Endodermal cell (in vitro differentiated cells): ENCODE measurements around the gene EFNB2. TPM values are rescaled to one million over a fixed set of nuclear protein-coding genes. Genes with fewer than 3 reads are reported as not detected.
A peak's percentile ranks its signal among the peaks of the same experiment; 100 is the strongest.

Experiments used
- DNase-seq: peaks from one replicate; pipeline ENCODE4 v3.0.0-alpha.2; 2017
- H3K27ac ChIP-seq: 2 replicates; pipeline ENCODE4 v1.5.1; 2013; ENCODE audit warnings: mild to moderate bottlenecking, low read depth, low read length, moderate library complexity
- H3K27me3 ChIP-seq: 2 replicates; pipeline ENCODE4 v1.6.1; 2013; ENCODE audit warnings: mild to moderate bottlenecking, low read length, moderate library complexity; ENCODE audit not compliant: insufficient read depth, control insufficient read depth, poor library complexity, severe bottlenecking
- H3K36me3 ChIP-seq: 2 replicates; pipeline ENCODE4 v1.7.0; 2013; ENCODE audit warnings: mild to moderate bottlenecking, low read length, moderate library complexity; ENCODE audit not compliant: control insufficient read depth, insufficient read depth
- H3K4me1 ChIP-seq: one replicate; pipeline ENCODE4 v1.7.0; 2013; ENCODE audit warnings: low read length; ENCODE audit not compliant: control insufficient read depth, insufficient read depth
- H3K4me3 ChIP-seq: 2 replicates; pipeline ENCODE4 v1.5.1; 2013; ENCODE audit warnings: mild to moderate bottlenecking, low read length, moderate library complexity
- H3K9ac ChIP-seq: 2 replicates; pipeline ENCODE4 v1.6.1; 2013; ENCODE audit warnings: mild to moderate bottlenecking, low read length, moderate library complexity; ENCODE audit not compliant: poor library complexity, severe bottlenecking; ENCODE audit errors: extremely low read depth
- H3K9me3 ChIP-seq: 2 replicates; pipeline ENCODE4 v1.6.1; 2013; ENCODE audit warnings: mild to moderate bottlenecking, low read length, moderate library complexity; ENCODE audit not compliant: control insufficient read depth
- H3K27ac Mint-ChIP-seq: 2 replicates; pipeline ENCODE4 v1.8.0; 2020; ENCODE audit warnings: mixed read lengths
- H3K27me3 Mint-ChIP-seq: 2 replicates; pipeline ENCODE4 v1.8.0; 2021; ENCODE audit warnings: mild to moderate bottlenecking, mixed read lengths; ENCODE audit not compliant: insufficient read depth
- H3K36me3 Mint-ChIP-seq: 2 replicates; pipeline ENCODE4 v1.8.0; 2020; ENCODE audit warnings: low read depth, mixed read lengths
- H3K4me1 Mint-ChIP-seq: 2 replicates; pipeline ENCODE4 v1.8.0; 2020; ENCODE audit warnings: mixed read lengths
- H3K4me3 Mint-ChIP-seq: 2 replicates; pipeline ENCODE4 v1.8.0; 2020; ENCODE audit warnings: mild to moderate bottlenecking, moderate library complexity, mixed read lengths
- H3K9me3 Mint-ChIP-seq: 2 replicates; pipeline ENCODE4 v1.8.0; 2020; ENCODE audit warnings: mild to moderate bottlenecking, mixed read lengths
- WGBS, 2 experiments: methylation state at CpG; one replicate each; pipeline versions ENCODE4 v1.1.5 to v1.1.7; 2013; ENCODE audit warnings: missing lambda C conversion rate in 2 of 2, mixed read lengths in 1 of 2; ENCODE audit not compliant: insufficient coverage in 1 of 2, insufficient read length in 1 of 2; 5-methylcytosine and 5-hydroxymethylcytosine counted together
- long read RNA-seq, 4 experiments: library from polyadenylated mRNA in 2 of 4; library from RNA in 1 of 4; library from capped mRNA in 1 of 4; stranded (forward) in 3 of 4; unstranded in 1 of 4; transcript quantifications; one replicate each; pipeline ENCODE4 v2.0.0, GENCODE V29; 2020 to 2021; ENCODE audit warnings: inconsistent platforms in 1 of 4
- polyA plus RNA-seq, 2 experiments: library from polyadenylated mRNA; stranded (reverse); fragments of 50-300 nt; gene quantifications; one replicate each; pipeline ENCODE4 v1.2.3, GENCODE V29; 2013
- total RNA-seq, 2 donors: library from RNA; stranded (reverse); fragmentation: NEBNext Ultra II Directional in 1 of 2; extraction: Animal tissue kit (Norgen Biotek cat#: 25700) in 1 of 2; gene quantifications; 2 replicates in 1 of 2; 3 replicates in 1 of 2; pipeline ENCODE4 v1.2.1, GENCODE V29; 2021
- TF ChIP-seq, protein P1 (sequence below): fragments of 200-600 bp; sonication (generic); conservative IDR thresholded peaks from 2 replicates; pipeline ENCODE4 v1.5.0; 2021; ENCODE audit warnings: antibody characterized with exemption, mild to moderate bottlenecking

The EFNB2 gene, protein sequence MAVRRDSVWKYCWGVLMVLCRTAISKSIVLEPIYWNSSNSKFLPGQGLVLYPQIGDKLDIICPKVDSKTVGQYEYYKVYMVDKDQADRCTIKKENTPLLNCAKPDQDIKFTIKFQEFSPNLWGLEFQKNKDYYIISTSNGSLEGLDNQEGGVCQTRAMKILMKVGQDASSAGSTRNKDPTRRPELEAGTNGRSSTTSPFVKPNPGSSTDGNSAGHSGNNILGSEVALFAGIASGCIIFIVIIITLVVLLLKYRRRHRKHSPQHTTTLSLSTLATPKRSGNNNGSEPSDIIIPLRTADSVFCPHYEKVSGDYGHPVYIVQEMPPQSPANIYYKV
- 1 to 10 TPM in 1 of 2 donors, under 1 TPM in 1; 0.84 to 3.1 TPM for total RNA-seq
- 133 TPM for polyA plus RNA-seq (2013, experiment 1 of 2)
- polyA plus RNA-seq (2013, experiment 2 of 2) = 126 TPM
- long read RNA-seq, experiment 1, full-length matches to known transcripts = 1 of 2 reads
- long read RNA-seq, experiment 1, partial matches to known transcripts = 0 of 2 reads
- long read RNA-seq, experiment 1, other reads (novel, unspliced or antisense) = 1 of 2 reads
- long read RNA-seq, experiment 2, full-length matches to known transcripts = 1 of 1 reads
- long read RNA-seq, experiment 2, partial matches to known transcripts = 0 of 1 reads
- long read RNA-seq, experiment 2, other reads (novel, unspliced or antisense) = 0 of 1 reads
- long read RNA-seq, experiment 3, partial matches to known transcripts = 1 of 2 reads
- long read RNA-seq, experiment 3, other reads (novel, unspliced or antisense) = 1 of 2 reads
- long read RNA-seq, experiment 4 = 0 reads

DNA sequence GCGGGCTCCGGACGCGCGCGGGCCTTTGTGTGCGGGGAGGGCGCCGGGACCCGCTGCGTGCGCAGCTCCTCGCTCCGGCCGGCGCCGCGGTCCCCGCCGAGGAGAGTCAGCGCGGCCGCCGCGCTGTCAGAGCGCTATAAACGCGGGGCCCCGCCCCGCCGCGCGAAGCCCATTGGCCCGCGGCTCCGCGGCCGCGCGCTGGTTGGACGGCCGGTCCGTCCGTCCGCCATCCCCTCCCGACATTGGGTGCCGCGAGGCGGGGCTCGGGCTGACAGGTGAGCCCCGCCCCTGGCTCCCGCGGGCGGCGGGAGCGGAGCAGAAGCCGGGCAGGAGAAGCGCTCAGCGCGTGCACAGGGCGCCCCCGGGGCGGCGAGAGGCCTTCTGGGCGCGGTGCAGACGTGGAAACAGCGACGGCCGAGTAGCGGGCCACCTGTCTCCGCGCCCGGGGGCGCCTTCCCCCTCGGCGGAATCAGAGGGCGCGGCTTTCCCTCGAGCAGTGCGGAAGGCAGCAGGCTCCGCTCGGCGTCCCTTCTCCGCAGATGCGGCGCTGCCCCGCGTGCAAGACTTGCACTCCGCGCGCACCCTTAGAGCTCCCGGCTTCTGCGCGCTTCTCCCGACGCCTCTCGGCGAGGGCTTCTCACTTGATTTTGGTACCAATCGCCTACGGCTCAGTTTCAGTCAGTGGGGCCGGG lies at the start of gene EFNB2:
Gene EFNB2 (minus strand): TSS at position 111 of the 692 bp plus-strand sequence. CDS start 698 bp downstream, outside the sequence.
- Histone ChIP-seq H3K27me3 (peaks cover 40% of the 10 kb centered on the region), H3K9ac (no peak within 1 kb of the TSS), H3K4me1 (peaks cover 13% of the 10 kb centered on the region), H3K27ac (peak within 1 kb of the TSS; percentile 79), H3K4me3 (peak within 1 kb of the TSS; percentile 82), H3K36me3 (peaks cover 3% of the 10 kb centered on the region), H3K9me3 (no peaks in the 10 kb centered on the region)
- H3K27ac Mint-ChIP-seq = no peak within 1 kb of the TSS
- H3K4me3 Mint-ChIP-seq = peak within 1 kb of the TSS; percentile 62
- H3K36me3 Mint-ChIP-seq = peaks cover 2% of the 10 kb centered on the region
- peak; percentile 95 for DNase-seq
- H3K4me1 Mint-ChIP-seq = peaks cover 27% of the 10 kb centered on the region
- H3K27me3 Mint-ChIP-seq = peaks cover 38% of the 10 kb centered on the region
- H3K9me3 Mint-ChIP-seq = no peaks in the 10 kb centered on the region
- WGBS, 2 experiments = 0 to 2% methylated on average over 18 to 102 of the region's 102 CpGs
- TF ChIP-seq, protein P1, sequence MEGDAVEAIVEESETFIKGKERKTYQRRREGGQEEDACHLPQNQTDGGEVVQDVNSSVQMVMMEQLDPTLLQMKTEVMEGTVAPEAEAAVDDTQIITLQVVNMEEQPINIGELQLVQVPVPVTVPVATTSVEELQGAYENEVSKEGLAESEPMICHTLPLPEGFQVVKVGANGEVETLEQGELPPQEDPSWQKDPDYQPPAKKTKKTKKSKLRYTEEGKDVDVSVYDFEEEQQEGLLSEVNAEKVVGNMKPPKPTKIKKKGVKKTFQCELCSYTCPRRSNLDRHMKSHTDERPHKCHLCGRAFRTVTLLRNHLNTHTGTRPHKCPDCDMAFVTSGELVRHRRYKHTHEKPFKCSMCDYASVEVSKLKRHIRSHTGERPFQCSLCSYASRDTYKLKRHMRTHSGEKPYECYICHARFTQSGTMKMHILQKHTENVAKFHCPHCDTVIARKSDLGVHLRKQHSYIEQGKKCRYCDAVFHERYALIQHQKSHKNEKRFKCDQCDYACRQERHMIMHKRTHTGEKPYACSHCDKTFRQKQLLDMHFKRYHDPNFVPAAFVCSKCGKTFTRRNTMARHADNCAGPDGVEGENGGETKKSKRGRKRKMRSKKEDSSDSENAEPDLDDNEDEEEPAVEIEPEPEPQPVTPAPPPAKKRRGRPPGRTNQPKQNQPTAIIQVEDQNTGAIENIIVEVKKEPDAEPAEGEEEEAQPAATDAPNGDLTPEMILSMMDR = no peak

DNA sequence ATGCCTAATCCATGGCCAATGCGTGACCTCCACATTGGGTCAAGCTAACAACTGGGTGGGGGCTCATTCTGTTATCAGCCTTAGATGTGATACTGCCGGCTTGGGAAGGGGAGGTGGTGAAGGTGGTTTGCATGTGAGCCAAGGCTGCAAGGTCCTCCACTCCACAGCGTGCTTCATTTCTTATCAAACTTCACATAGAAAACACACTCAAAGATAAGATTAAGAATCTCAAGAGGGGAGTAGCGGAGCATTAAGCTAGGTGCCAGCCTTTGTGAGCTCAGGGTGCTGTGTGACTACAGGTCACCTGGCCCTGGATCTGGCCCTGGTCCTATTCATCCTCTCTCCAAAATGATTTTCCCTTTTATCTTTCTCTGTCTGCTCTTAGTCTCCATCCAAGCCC lies 45.8 kb upstream of the EFNB2 start:
- Mint-ChIP-seq H3K27me3 (peaks cover 20% of the 10 kb centered on the region), H3K4me3 (no peak overlapping the region), H3K4me1 (peaks cover 7% of the 10 kb centered on the region), H3K36me3 (peaks cover 5% of the 10 kb centered on the region), H3K9me3 (peaks cover 25% of the 10 kb centered on the region), H3K27ac (no peak overlapping the region)
- no peak overlapping the region for H3K9ac ChIP-seq
- H3K9me3 ChIP-seq = peaks cover 26% of the 10 kb centered on the region
- no peaks in the 10 kb centered on the region for H3K36me3 ChIP-seq
- H3K27me3 ChIP-seq = no peaks in the 10 kb centered on the region
- no peak overlapping the region for H3K27ac ChIP-seq
- WGBS, 2 experiments = 71 to 73% methylated on average over 1 to 4 of the region's 4 CpGs
- H3K4me1 ChIP-seq = peaks cover 4% of the 10 kb centered on the region
- TF ChIP-seq, protein P1 = no peak
- H3K4me3 ChIP-seq = no peak overlapping the region
- no peak for DNase-seq

DNA sequence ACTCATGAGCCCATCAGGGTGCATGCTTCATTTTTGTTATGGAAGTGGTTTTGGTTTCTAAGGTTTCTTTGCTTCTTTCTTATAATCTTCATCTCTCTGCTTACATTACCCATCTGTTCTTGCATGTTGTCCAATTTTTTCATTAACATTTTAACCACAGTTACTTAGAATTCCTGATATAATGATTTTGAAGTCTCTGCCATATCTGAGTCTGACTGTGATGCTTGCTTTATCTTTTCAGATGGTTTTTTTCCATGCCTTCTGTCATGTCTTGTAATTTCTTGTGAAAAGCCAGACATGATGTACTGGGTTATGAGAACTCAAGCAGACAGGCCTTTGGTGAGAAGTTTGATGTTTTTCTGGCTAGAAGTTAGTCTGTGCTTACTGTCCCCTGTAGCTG lies 40.4 kb upstream of the EFNB2 start:
- Histone ChIP-seq H3K4me1 (no peaks in the 10 kb centered on the region), H3K9me3 (peaks cover 10% of the 10 kb centered on the region), H3K27me3 (no peaks in the 10 kb centered on the region), H3K9ac (no peak overlapping the region), H3K36me3 (no peaks in the 10 kb centered on the region), H3K4me3 (no peak overlapping the region), H3K27ac (no peak overlapping the region)
- DNase-seq = no peak
- Mint-ChIP-seq H3K27ac (no peak overlapping the region), H3K4me3 (no peak overlapping the region), H3K36me3 (no peaks in the 10 kb centered on the region), H3K4me1 (peaks cover 3% of the 10 kb centered on the region), H3K27me3 (peaks cover 15% of the 10 kb centered on the region), H3K9me3 (peaks cover 5% of the 10 kb centered on the region)
- TF ChIP-seq, protein P1 = no peak
